ENCODE data around the gene KIF25. TPM values are rescaled to one million over a fixed set of nuclear protein-coding genes. Genes with fewer than 3 reads are reported as not detected.

Gene KIF25, protein sequence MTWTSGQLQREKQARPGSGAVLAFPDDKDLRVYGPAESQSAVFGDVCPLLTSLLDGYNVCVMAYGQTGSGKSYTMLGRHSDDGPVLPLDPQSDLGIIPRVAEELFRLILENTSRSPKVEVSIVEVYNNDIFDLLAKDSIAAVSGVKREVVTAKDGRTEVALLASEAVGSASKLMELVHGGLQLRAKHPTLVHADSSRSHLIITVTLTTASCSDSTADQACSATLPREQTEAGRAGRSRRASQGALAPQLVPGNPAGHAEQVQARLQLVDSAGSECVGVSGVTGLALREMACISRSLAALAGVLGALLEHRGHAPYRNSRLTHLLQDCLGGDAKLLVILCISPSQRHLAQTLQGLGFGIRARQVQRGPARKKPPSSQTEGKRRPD
- total RNA-seq (2022; extraction: Qiagen RNA extraction): 0.07 to 0.23 TPM (median 0.15 TPM) in 4 of 5 replicates, not detected in the other

DNA sequence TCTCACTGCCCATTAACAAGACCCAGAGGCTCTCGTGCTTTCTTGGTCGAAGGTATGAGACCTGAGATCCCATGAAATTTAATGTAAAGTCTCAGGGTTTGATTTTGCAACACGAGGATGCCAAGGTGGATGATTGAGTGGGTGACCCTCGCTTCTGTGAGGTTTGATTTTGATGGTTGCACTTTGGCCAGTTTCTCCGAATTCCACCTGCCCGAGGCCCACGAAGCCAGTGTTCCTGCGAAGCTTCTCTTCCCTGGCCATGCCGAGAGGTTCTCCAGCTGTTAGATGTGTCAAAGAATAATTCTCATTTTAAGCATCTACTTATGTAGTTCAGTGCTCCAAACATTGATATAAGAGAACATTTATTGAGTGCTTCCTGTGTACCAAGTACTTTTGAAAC, at the start of gene KIF25:
Gene KIF25 (plus strand): TSS at position 30 of the 400 bp plus-strand sequence. CDS start 31,915 bp downstream, outside the sequence.

DNA sequence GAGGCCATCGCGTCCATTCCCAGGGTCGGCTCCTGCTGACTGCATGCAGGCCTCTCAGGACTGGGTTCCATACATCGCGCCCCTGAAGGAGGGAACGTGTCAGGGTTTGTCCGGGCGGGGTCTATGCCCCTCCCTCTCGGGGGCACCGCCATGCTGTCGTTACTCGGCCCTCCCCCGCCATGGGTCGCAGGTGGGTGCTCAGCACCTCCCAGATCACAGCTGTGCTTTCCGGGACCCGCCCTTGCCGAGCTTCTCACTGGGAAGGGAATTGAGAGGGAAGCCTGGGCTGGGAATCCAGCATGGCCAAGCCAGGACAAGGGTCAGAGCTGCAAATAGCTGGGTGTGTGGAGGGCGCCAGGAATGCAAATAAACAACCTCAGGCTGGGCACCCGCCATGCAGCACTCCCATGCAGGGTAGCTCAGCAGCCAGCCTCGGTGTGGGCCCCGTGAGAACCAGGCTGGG, 81.5 kb downstream of the KIF25 start, which contains the start of gene FRMD1:
Gene FRMD1 (minus strand): TSS at position 270 of the 463 bp plus-strand sequence. CDS start 118 bp downstream, at position 152.

Other genes with a start within 250 kb of the KIF25 start
- gene AFDN, start 170.8 kb upstream of the KIF25 start, total RNA-seq (2022; extraction: Qiagen RNA extraction): 15.5 to 27.6 TPM (median 20.2 TPM) in 5 replicates
- 0.01 to 0.05 TPM (median 0.02 TPM) in 3 of 5 replicates, not detected in the others for gene FRMD1, start 81.5 kb downstream of the KIF25 start, total RNA-seq (2022; extraction: Qiagen RNA extraction)